Measurements from ENCODE around the gene CFB.

CFB gene

DNA sequence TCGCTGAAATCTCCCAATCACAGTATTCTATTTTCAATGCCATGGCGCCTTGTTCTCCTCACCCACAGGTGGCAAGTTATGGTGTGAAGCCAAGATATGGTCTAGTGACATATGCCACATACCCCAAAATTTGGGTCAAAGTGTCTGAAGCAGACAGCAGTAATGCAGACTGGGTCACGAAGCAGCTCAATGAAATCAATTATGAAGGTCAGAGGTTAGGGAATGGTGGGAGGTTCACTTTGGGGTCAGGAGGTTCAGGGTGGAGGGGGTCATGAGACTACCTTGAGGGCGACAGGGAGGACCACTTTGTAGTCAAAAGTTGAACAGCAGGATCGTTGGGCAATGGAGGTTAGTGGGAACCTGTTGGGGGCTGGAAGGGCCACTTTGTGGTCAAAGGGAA is 2.4 kb downstream of the CFB start:
- no peak for DNase-seq (ENCODE audit: low read depth, low spot score)

- no peak for DNase-seq (ENCODE audit: low read depth, low spot score)
These were observed 3.0 kb downstream of the CFB start for GRCh38 chr6:31948753-31949413.

DNA sequence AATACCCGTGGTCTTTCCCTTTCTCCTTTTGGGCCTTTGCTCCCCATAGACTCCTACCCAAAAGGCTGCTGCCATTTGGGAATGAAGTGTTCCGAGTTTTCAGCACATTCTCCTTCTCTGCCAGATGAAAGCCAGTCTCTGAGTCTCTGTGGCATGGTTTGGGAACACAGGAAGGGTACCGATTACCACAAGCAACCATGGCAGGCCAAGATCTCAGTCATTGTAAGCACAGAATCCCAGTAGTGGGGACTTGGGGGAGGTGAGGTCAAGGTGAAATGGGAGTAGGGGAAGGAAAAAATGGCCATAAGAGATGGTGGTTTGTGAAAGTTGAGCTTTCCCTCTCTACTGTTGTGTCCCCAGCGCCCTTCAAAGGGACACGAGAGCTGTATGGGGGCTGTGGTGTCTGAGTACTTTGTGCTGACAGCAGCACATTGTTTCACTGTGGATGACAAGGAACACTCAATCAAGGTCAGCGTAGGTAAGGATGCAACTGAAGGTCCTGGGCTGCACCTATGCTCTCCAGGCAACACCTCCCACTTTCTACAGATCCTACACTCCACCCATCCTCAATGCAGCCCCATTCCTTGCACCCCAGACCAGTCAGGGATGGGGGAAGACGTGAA is 4.1 kb downstream of the CFB start:
- no peak for DNase-seq (ENCODE audit: low read depth, low spot score)

- DNase-seq (ENCODE audit: low read depth, low spot score): no peak
These were observed 6.4 kb downstream of the CFB start for GRCh38 chr6:31952140-31952805.

GRCh38 chr6:31952890-31953289 is 7.0 kb downstream of the CFB start:
- no peak for DNase-seq (ENCODE audit: low read depth, low spot score)

- no peak for DNase-seq (ENCODE audit: low read depth, low spot score)
These were observed 8.6 kb downstream of the CFB start for GRCh38 chr6:31954511-31954910.

DNA sequence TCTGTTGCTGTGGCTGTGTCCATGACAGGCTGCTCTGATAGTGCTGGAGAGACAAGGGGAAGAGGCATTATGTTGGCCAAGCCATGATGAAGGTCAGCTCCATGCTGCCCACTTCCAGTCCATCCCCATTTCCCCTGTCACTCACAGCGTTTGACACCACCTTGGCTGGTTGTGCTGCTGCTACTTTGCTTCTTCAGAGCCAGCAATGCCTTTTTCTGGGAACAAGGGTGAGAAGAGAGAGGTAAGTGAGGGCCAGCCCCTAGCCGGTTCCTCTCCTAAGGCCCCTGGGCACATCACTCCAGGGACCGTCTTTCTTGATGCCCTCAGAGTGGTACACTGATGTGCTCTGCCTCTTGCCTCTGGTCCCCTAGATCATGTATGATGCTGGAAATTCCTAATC is 10.9 kb downstream of the CFB start:
- DNase-seq (ENCODE audit: low read depth, low spot score): no peak

DNA sequence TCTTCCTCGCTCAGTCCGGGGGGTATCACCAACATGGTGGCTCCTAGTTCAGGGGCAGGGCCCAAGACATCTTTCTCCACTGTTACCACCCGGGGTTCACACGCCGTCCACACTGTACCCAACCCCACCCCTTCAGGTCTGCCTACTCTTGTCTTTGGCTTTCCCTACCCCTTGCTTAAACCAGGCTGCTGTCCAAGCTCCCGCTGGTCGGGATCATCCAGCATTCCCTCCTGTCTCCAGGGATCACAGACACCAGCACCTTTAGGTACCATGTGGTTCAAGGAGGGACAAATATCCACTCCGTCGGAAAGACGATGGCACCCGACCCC is 12.5 kb downstream of the CFB start:
- no peak for DNase-seq (ENCODE audit: low read depth, low spot score)

GRCh38 chr6:31958741-31959739 is 13.1 kb downstream of the CFB start, which contains the start of the genes NELFE and SKIC2:
TSS of gene NELFE (minus strand) at chr6:31958971. CDS start at chr6:31958446, 525 bp downstream.
TSS of gene SKIC2 (plus strand) at chr6:31959175. CDS start at chr6:31959193, 18 bp downstream.
- peak; percentile 94 for DNase-seq (ENCODE audit: low read depth, low spot score)

DNA sequence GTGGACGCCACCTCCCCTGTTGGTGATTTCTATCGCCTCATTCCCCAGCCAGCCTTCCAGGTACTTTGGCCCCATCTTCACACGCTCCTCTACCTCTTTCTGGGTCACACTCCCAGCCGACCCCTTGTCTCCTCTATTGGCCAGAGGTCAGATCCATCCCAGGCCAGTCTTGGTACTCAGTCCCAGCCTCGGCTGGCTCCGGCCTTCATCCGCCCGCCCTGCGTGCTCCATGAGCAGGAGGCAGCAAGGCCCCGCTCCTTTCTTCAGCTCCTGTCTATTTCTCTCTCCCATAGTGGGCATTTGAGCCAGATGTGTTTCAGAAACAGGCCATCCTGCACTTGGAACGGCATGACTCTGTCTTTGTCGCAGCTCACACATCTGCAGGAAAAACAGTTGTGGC is 15.7 kb downstream of the CFB start:
- no peak for DNase-seq (ENCODE audit: low read depth, low spot score)

- DNase-seq (ENCODE audit: low read depth, low spot score): no peak
These were observed 18.0 kb downstream of the CFB start for GRCh38 chr6:31963921-31964320.

DNA sequence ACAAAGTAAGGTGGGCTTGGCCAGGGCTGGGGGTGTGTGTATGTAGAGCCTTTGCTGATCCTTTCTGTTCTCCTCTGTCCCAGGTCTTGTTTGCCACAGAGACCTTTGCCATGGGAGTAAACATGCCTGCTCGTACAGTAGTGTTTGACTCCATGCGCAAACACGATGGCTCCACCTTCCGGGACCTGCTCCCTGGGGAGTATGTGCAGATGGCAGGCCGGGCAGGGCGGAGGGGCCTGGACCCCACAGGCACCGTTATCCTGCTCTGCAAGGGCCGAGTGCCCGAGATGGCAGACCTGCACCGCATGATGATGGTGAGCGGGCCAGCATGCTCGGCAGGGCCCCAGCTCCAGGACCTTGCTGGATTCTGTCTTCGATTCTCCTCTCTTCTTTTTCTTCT is 19.8 kb downstream of the CFB start:
- no peak for DNase-seq (ENCODE audit: low read depth, low spot score)

DNA sequence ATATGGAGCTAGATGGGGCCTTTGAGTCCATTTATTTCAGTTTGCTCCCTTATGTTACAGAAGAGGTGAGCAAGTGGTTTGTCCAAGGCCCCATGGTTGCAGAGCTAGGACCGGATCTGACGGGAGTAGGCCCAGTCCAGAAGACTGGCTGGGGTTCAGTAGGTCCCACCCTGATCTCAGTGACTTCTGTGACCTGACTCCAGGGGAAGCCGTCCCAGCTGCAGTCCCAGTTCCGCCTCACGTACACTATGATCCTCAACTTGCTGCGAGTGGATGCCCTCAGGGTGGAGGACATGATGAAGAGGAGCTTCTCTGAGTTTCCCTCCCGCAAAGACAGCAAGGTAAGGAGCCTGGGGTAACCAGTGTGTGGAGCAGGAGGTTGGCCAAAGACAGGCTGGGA is 20.6 kb downstream of the CFB start:
- DNase-seq (ENCODE audit: low read depth, low spot score): no peak

- no peak for DNase-seq (ENCODE audit: low read depth, low spot score)
These were observed 21.4 kb downstream of the CFB start for GRCh38 chr6:31966997-31967925.

GRCh38 chr6:31967926-31968320 is 22.0 kb downstream of the CFB start:
- DNase-seq (ENCODE audit: low read depth, low spot score): no peak

DNA sequence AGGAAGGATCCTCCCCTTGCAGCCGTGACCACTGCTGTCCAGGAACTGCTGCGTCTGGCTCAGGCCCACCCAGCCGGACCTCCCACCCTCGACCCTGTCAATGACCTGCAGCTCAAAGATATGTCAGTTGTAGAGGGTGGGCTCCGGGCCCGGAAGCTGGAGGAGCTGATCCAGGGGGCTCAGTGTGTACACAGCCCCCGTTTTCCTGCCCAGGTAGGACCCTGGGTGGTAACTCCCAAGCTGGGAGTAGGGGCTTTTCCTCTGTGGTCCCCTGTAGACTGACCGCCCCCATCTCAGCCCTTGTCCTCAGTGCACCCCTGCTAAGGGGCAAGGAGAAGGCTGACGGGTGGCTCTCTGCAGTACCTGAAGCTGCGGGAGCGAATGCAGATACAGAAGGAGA is 22.4 kb downstream of the CFB start:
- no peak for DNase-seq (ENCODE audit: low read depth, low spot score)

- DNase-seq (ENCODE audit: low read depth, low spot score): no peak
These were observed 23.2 kb downstream of the CFB start for GRCh38 chr6:31968791-31969711.

- DNase-seq (ENCODE audit: low read depth, low spot score): no peak
These were observed 24.1 kb downstream of the CFB start for GRCh38 chr6:31969712-31970603.

Measured in iPS DF 19.7 (cell line).